Measurements from ENCODE around the gene TCEAL1.

GRCh38 chrX:103628386-103629317 is at the start of gene TCEAL1:
- no peak for TF ChIP-seq CTCF (IDR thresholded peaks at IDR 0.05)
- TF ChIP-seq POLR2AphosphoS5 (IDR thresholded peaks at IDR 0.05; ENCODE audit: insufficient read depth in 1 of 2, low read depth in 1 of 2), result peak in 1 of 2 donors; percentile 28

Measured in vagina (tissue), 2 donors.